Smooth muscle cell of the pulmonary artery (primary cell): ENCODE data around the gene PPP1R11. TPM values are rescaled to one million over a fixed set of nuclear protein-coding genes. Genes with fewer than 3 reads are reported as not detected.

Source experiments
- total RNA-seq: library from RNA; depleted of rRNA; stranded (reverse); fragments of >200 nt; gene quantifications from 2 replicates; pipeline ENCODE4 v1.2.3, GENCODE V29; 2014

The PPP1R11 gene, protein sequence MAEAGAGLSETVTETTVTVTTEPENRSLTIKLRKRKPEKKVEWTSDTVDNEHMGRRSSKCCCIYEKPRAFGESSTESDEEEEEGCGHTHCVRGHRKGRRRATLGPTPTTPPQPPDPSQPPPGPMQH
- total RNA-seq, result 23.8 and 25.7 TPM in 2 replicates

GRCh38 chr6:30066577-30067459, at the start of gene PPP1R11:
Gene PPP1R11 (plus strand): TSS chr6:30067198. CDS start chr6:30067411, 213 bp downstream.

GRCh38 chr6:30061092-30061857, 5.7 kb upstream of the PPP1R11 start, which contains the start of gene POLR1H:
Gene POLR1H (plus strand): TSS chr6:30061265. CDS start chr6:30061525, 260 bp downstream.

DNA sequence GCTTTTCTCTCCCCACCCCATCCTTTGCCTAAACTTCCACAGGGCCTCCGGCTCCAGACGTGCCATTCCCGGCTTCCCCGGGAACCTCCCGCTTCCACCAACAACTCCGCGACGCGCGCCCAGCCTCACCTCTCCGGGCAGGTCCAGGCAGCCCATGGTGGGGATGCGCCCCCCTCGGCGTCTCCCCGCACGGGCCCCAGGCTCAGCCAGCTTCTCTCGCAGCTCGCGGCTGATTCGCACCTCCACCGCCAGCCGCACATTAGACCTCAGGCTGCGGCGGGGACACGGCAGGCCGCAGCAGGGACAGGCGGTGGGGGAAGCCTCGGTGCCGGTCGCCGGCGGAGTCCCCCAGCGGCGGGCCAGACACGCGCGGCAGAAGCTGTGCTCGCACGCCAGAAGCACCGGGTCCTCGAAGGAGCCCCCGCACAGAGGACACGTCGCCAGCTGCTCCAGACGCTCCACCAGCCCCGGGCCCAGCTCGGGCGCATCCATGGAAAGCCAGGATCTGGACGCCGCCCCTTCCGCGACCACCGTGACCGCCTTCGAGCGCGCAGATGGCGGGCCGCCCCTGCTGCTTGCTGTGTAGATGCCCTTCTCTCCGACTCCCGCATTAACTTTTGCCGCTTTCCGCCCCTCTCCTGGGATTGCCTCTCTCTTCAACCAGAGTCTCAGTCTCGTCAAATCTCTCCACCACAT, 8.2 kb downstream of the PPP1R11 start, which contains the start of gene RNF39:
TSS of gene RNF39 (minus strand) at position 676 of the 696 bp plus-strand sequence. CDS start at position 492, 184 bp downstream.

DNA sequence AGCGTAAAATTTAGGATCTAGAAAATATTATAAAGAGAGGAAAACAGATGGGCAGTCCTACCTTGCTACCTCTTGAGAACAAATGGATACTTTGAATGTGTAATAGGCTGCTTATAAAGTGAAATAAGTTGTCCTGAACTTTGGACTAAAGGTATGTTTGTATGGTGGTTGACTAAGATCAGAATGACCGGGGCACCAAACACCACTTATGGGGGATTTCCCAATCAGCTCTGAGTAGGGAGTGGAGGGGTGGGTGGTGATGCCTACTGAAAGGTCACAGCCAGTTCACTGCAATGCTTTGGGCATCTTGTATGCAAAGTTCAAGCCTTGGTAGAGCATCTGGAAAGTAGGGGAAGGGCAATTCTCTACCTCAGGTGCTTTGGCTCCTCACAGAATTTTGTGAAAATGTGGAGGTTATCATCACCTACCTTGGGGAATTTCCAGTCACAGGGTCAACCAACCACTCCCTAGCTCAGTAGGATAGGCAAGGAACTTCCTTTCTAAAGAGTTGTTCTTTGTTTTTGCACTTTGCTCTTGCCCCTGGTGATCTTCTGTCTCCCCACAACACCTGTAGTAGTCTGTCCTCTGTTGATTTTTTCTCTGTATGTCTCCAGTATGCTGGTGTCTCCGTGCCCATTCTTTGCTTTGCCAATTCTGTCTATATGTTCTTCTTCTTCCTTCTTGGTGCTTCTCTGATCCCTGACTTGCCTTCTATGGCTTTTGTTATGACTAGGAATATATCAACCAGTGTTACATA, 46.2 kb downstream of the PPP1R11 start, which contains the start of gene TRIM31:
TSS of gene TRIM31 (minus strand) at position 88 of the 757 bp plus-strand sequence. CDS start 285 bp downstream, outside the sequence.

Other genes starting within 250 kb of the PPP1R11 start
- 0.26 and 0.36 TPM in 2 replicates for gene HLA-G, start 239.4 kb upstream of the PPP1R11 start, total RNA-seq
- gene HLA-A, start 124.7 kb upstream of the PPP1R11 start, total RNA-seq, result 456 and 579 TPM in 2 replicates
- 12.6 and 16.2 TPM in 2 replicates for gene POLR1H, start 5.9 kb upstream of the PPP1R11 start, total RNA-seq
- gene RNF39, start 8.6 kb downstream of the PPP1R11 start, total RNA-seq, result 0.07 TPM in 1 of 2 replicates, not detected in the other
- not detected in 2 replicates for gene TRIM31, start 45.9 kb downstream of the PPP1R11 start, total RNA-seq
- gene TRIM40, start 68.9 kb downstream of the PPP1R11 start, total RNA-seq, result not detected in 2 replicates
- not detected in 2 replicates for gene TRIM10, start 94.0 kb downstream of the PPP1R11 start, total RNA-seq
- not detected in 2 replicates for gene TRIM15, start 96.3 kb downstream of the PPP1R11 start, total RNA-seq
- 18.3 and 22.1 TPM in 2 replicates for gene TRIM26, start 146.2 kb downstream of the PPP1R11 start, total RNA-seq